ENCODE data around the gene TP53BP2. TPM values are rescaled to one million over a fixed set of nuclear protein-coding genes. Genes with fewer than 3 reads are reported as not detected.
A peak's percentile ranks its signal among the peaks of the same experiment; 100 is the strongest.

The TP53BP2 gene
- total RNA-seq, 1 experiment from 2014 or later = 38.2 TPM

- CTCF ChIA-PET = interaction anchor here (1.6 to 2.0 kb wide), 2 partner anchors 11 to 43 kb away, joined by 4 to 5 read pairs; no protein-coding TSS in a partner anchor
- peak overlapping the region; percentile 34 for H3K4me2 ChIP-seq (ENCODE audit: low read length)
- H3K36me3 ChIP-seq (ENCODE audit: control insufficient read depth in 1 of 2, insufficient read depth in 2 of 2, low read length in 2 of 2) = peaks cover 0 to 33% of the 10 kb centered on the region in 2 experiments; a peak in 2 of 4 replicates
- POLR2A ChIA-PET = no interaction called here
- BruUV-seq (replicated peaks) = no TSS peak
- H3K9me3 ChIP-seq (ENCODE audit: control insufficient read depth in 1 of 2, insufficient read depth in 1 of 2, low read depth in 1 of 2, low read length in 2 of 2) = no peaks in the 10 kb centered on the region
- H2AFZ ChIP-seq (ENCODE audit: low read depth, low read length, poor library complexity, severe bottlenecking) = no peak overlapping the region
- H3K9me2 ChIP-seq (ENCODE audit: insufficient read depth) = no peaks in the 10 kb centered on the region
- H3K4me3 ChIP-seq (replicated peaks in 1 of 2; ENCODE audit: low read depth in 1 of 2, low read length in 2 of 2) = no peak overlapping the region
- TF ChIP-seq EGR1 (IDR thresholded peaks at IDR 0.05; ENCODE audit: low read depth) (no peak), CBX3 (IDR thresholded peaks at IDR 0.05; ENCODE audit: low read depth) (no peak), CEBPB (IDR thresholded peaks at IDR 0.05; ENCODE audit: low read depth) (no peak), ZBTB33 (IDR thresholded peaks at IDR 0.05; ENCODE audit: extremely low read depth, insufficient replicate concordance, low read length) (no peak), TCF7L2 (IDR thresholded peaks at IDR 0.05; ENCODE audit: borderline replicate concordance, extremely low read depth, insufficient read depth, insufficient read length) (no peak), POLR2AphosphoS5 (IDR thresholded peaks at IDR 0.05; ENCODE audit: low read depth, low read length) (no peak), YY1 (IDR thresholded peaks at IDR 0.05; ENCODE audit: extremely low read depth, insufficient replicate concordance, low read depth, low read length) (no peak)
- peaks cover 14 to 44% of the 10 kb centered on the region in 2 experiments for H3K4me1 ChIP-seq (ENCODE audit: control insufficient read depth in 1 of 2, insufficient read depth in 2 of 2, low read length in 2 of 2)
- no peaks in the 10 kb centered on the region for H4K20me1 ChIP-seq (ENCODE audit: insufficient read depth)
- peak; percentile 41 for ATAC-seq
- H3K9ac ChIP-seq (ENCODE audit: low read length) = no peak overlapping the region
- RAD21 ChIA-PET (ENCODE audit: low non-redundant PET in 1 of 2, low total read pairs in 2 of 2, uncharacterized antibody in 2 of 2, unreplicated experiment in 2 of 2) = no interaction called here
- peaks cover 85% of the 10 kb centered on the region for H3K79me2 ChIP-seq (ENCODE audit: insufficient read depth, low read length)
- intact Hi-C loops (cut with micrococcal nuclease) = no loop called here
- no peaks in the 10 kb centered on the region for H3K27me3 ChIP-seq (ENCODE audit: insufficient read depth, low read length)
- peak overlapping the region; percentile 15; the same call in 1 of the 2 replicates for H3K27ac ChIP-seq (ENCODE audit: low read depth, low read length)
- no peak for DNase-seq (ENCODE audit: low read depth, low spot score)
Observed at GRCh38 chr1:223738465-223739365, 107.0 kb downstream of the TP53BP2 start.

Data from HCT116 (cell line).